Upper lobe of left lung (tissue), 6 donors: ENCODE measurements around the gene GALNT18. TPM values are rescaled to one million over a fixed set of nuclear protein-coding genes. Genes with fewer than 3 reads are reported as not detected.

Source experiments
- ATAC-seq, 2 donors: fragments of 200-7000 bp; cut with Tn5 transposase; one replicate each; pipeline ENCODE4 v1.9.1; 2022; ENCODE audit warnings: mild to moderate bottlenecking in 2 of 2, moderate library complexity in 2 of 2; ENCODE audit not compliant: low FRiP score in 2 of 2
- DNase-seq, 2 donors: peaks; one replicate each; pipeline ENCODE4 v3.0.0-alpha.2; 2019 to 2020
- H3K27ac ChIP-seq, 4 donors: fragments of 200-600 bp; sonication (generic); one replicate each; pipeline ENCODE4 v1.5.1; 2016 to 2019
- H3K27me3 ChIP-seq, 4 donors: fragments of 200-600 bp; sonication (generic); one replicate each; pipeline ENCODE4 v1.5.1; 2017 to 2019
- H3K36me3 ChIP-seq, 4 donors: fragments of 200-600 bp; sonication (generic); one replicate each; pipeline ENCODE4 v1.5.1; 2016 to 2019
- H3K4me1 ChIP-seq, 4 donors: fragments of 200-600 bp; sonication (generic); one replicate each; pipeline ENCODE4 v1.5.1; 2018 to 2019
- H3K4me3 ChIP-seq, 4 donors: fragments of 200-600 bp; sonication (generic); one replicate each; pipeline ENCODE4 v1.5.1; 2017 to 2019; ENCODE audit warnings: mild to moderate bottlenecking in 2 of 4, moderate library complexity in 1 of 4
- H3K9me3 ChIP-seq, 4 donors: fragments of 200-600 bp; sonication (generic); one replicate each; pipeline ENCODE4 v1.5.1; 2018 to 2019
- CTCF ChIP-seq, 6 experiments: fragments of 450-650 bp in 4 of 6; fragments of 200-600 bp in 2 of 6; sonication (generic) in 2 of 6; IDR thresholded peaks; one replicate each; pipeline ENCODE4 v1.5.1; 2016 to 2019; ENCODE audit warnings: antibody characterized with exemption in 6 of 6
- EP300 ChIP-seq, 4 donors: sonication (generic); formaldehyde crosslinking; IDR thresholded peaks; one replicate each; pipeline ENCODE4 v1.5.1; 2017; ENCODE audit warnings: antibody characterized with exemption in 4 of 4, control low read depth in 2 of 4
- POLR2A ChIP-seq, 4 donors: fragments of 450-650 bp; IDR thresholded peaks; one replicate each; pipeline ENCODE4 v1.5.1; 2016 to 2017; ENCODE audit warnings: antibody characterized with exemption in 4 of 4, mild to moderate bottlenecking in 2 of 4
- POLR2AphosphoS5 ChIP-seq, 2 donors: sonication (generic); formaldehyde crosslinking; IDR thresholded peaks; one replicate each; pipeline ENCODE4 v1.5.1; 2017; ENCODE audit warnings: antibody characterized with exemption in 2 of 2
- WGBS, 2 donors: methylation state at CpG; one replicate each; pipeline ENCODE4 v1.1.5; 2017 to 2018; 5-methylcytosine and 5-hydroxymethylcytosine counted together
- total RNA-seq, 6 donors: library from RNA; depleted of rRNA in 4 of 6; stranded (reverse); fragments of >200 nt in 4 of 6; gene quantifications; one replicate each; pipeline versions ENCODE4 v1.1.0 to v1.2.1, GENCODE V29; 2016 to 2021
- donor health status: DM: no; HTN: no; CAD: no; lungs with moderate emphysema.
- donor health status: DM: no; HTN: yes; CAD: no; lungs with severe emphysema.

GALNT18 gene
- total RNA-seq, 6 donors from 2014 or later, result 48.2 to 115 (median 61.8) TPM

- TF ChIP-seq POLR2AphosphoS5 (IDR thresholded peaks at IDR 0.05) (no peak), CTCF (IDR thresholded peaks at IDR 0.05) (no peak), EP300 (IDR thresholded peaks at IDR 0.05) (no peak), POLR2A (IDR thresholded peaks at IDR 0.05) (no peak)
- DNase-seq (no peak), ATAC-seq (no peak)
- peaks cover 0 to 4% (median 0%) of the 10 kb centered on the region in 4 donors for H3K36me3 ChIP-seq
- no peaks in the 10 kb centered on the region for H3K9me3 ChIP-seq
- 88 to 91% methylated on average over 7 of the region's 7 CpGs for WGBS, 2 donors
- H3K27me3 ChIP-seq, result no peaks in the 10 kb centered on the region
- H3K4me3 ChIP-seq, result no peak overlapping the region
- no peak overlapping the region for H3K27ac ChIP-seq
- H3K4me1 ChIP-seq, result peaks cover 28 to 46% (median 35%) of the 10 kb centered on the region in 4 donors
These were observed 197.1 kb downstream of the GALNT18 start for GRCh38 chr11:11424688-11425087.

GRCh38 chr11:11422411-11423128 is 199.2 kb downstream of the GALNT18 start:
- 76 to 85% methylated on average over 5 of the region's 5 CpGs for WGBS, 2 donors
- H3K27me3 ChIP-seq, result no peaks in the 10 kb centered on the region
- peaks cover 0 to 4% (median 0%) of the 10 kb centered on the region in 4 donors for H3K36me3 ChIP-seq
- H3K4me1 ChIP-seq, result peaks cover 18 to 32% (median 24%) of the 10 kb centered on the region in 4 donors
- no peak overlapping the region for H3K27ac ChIP-seq
- ATAC-seq, result no peak
- no peak overlapping the region for H3K4me3 ChIP-seq
- no peaks in the 10 kb centered on the region for H3K9me3 ChIP-seq
- DNase-seq, result no peak
- TF ChIP-seq CTCF (IDR thresholded peaks at IDR 0.05), result no peak

GRCh38 chr11:11421509-11421908 is 200.3 kb downstream of the GALNT18 start:
- 40 to 62% methylated on average over 1 to 2 of the region's 2 CpGs for WGBS, 2 donors
- peaks cover 18 to 40% (median 27%) of the 10 kb centered on the region in 4 donors for H3K4me1 ChIP-seq
- H3K36me3 ChIP-seq, result peaks cover 0 to 4% (median 0%) of the 10 kb centered on the region in 4 donors
- no peaks in the 10 kb centered on the region for H3K27me3 ChIP-seq
- no peak for DNase-seq
- no peak overlapping the region for H3K4me3 ChIP-seq
- no peak for ATAC-seq
- H3K9me3 ChIP-seq, result no peaks in the 10 kb centered on the region
- TF ChIP-seq CTCF (IDR thresholded peaks at IDR 0.05) (no peak), POLR2AphosphoS5 (IDR thresholded peaks at IDR 0.05) (no peak), POLR2A (IDR thresholded peaks at IDR 0.05) (no peak), EP300 (IDR thresholded peaks at IDR 0.05) (no peak)
- no peak overlapping the region for H3K27ac ChIP-seq

GRCh38 chr11:11420899-11421285 is 200.9 kb downstream of the GALNT18 start:
- Histone ChIP-seq H3K4me3 (no peak overlapping the region), H3K9me3 (no peaks in the 10 kb centered on the region), H3K27ac (peak overlapping the region in 1 of 4 donors; percentile 28), H3K36me3 (peaks cover 0 to 2% (median 0%) of the 10 kb centered on the region in 4 donors), H3K4me1 (peaks cover 24 to 45% (median 30%) of the 10 kb centered on the region in 4 donors), H3K27me3 (no peaks in the 10 kb centered on the region)
- 51% methylated on average over 5 of the region's 5 CpGs for WGBS, 2 donors
- no peak for TF ChIP-seq EP300 (IDR thresholded peaks at IDR 0.05)
- no peak for TF ChIP-seq CTCF (IDR thresholded peaks at IDR 0.05)
- no peak for TF ChIP-seq POLR2AphosphoS5 (IDR thresholded peaks at IDR 0.05)
- TF ChIP-seq POLR2A (IDR thresholded peaks at IDR 0.05), result no peak
- no peak for DNase-seq
- no peak for ATAC-seq
